ENCODE results near the gene HTR5A.

HTR5A gene

GRCh38 chr7:155073922-155074321 lies 3.8 kb downstream of the HTR5A start:
- H3K4me3 ChIP-seq (ENCODE audit: control insufficient read depth, low read depth, low read length): no peak overlapping the region
- no peak for DNase-seq (ENCODE audit: low read depth)
- TF ChIP-seq CTCF (conservative IDR thresholded peaks at IDR 0.05; ENCODE audit: control insufficient read depth, insufficient read depth, low read depth, low read length): no peak

- DNase-seq (ENCODE audit: low read depth): no peak
- no peak overlapping the region for H3K4me3 ChIP-seq (ENCODE audit: control insufficient read depth, low read depth, low read length)
- no peak for TF ChIP-seq CTCF (conservative IDR thresholded peaks at IDR 0.05; ENCODE audit: control insufficient read depth, insufficient read depth, low read depth, low read length)
Observed at GRCh38 chr7:155084021-155084420, 13.9 kb downstream of the HTR5A start.

GRCh38 chr7:155084969-155085368 lies 14.8 kb downstream of the HTR5A start:
- no peak overlapping the region for H3K4me3 ChIP-seq (ENCODE audit: control insufficient read depth, low read depth, low read length)
- TF ChIP-seq CTCF (conservative IDR thresholded peaks at IDR 0.05; ENCODE audit: control insufficient read depth, insufficient read depth, low read depth, low read length): no peak
- DNase-seq (ENCODE audit: low read depth): no peak

GRCh38 chr7:155090684-155091083 lies 20.6 kb downstream of the HTR5A start:
- no peak for TF ChIP-seq CTCF (conservative IDR thresholded peaks at IDR 0.05; ENCODE audit: control insufficient read depth, insufficient read depth, low read depth, low read length)
- DNase-seq (ENCODE audit: low read depth): no peak
- no peak overlapping the region for H3K4me3 ChIP-seq (ENCODE audit: control insufficient read depth, low read depth, low read length)

- DNase-seq (ENCODE audit: low read depth): no peak
- no peak overlapping the region for H3K4me3 ChIP-seq (ENCODE audit: control insufficient read depth, low read depth, low read length)
- TF ChIP-seq CTCF (conservative IDR thresholded peaks at IDR 0.05; ENCODE audit: control insufficient read depth, insufficient read depth, low read depth, low read length): no peak
Observed at GRCh38 chr7:155093596-155093995, 23.5 kb downstream of the HTR5A start.

GRCh38 chr7:155094636-155095135 lies 24.6 kb downstream of the HTR5A start:
- TF ChIP-seq CTCF (conservative IDR thresholded peaks at IDR 0.05; ENCODE audit: control insufficient read depth, insufficient read depth, low read depth, low read length): no peak
- no peak for DNase-seq (ENCODE audit: low read depth)
- H3K4me3 ChIP-seq (ENCODE audit: control insufficient read depth, low read depth, low read length): no peak overlapping the region

- DNase-seq (ENCODE audit: low read depth): no peak
- no peak overlapping the region for H3K4me3 ChIP-seq (ENCODE audit: control insufficient read depth, low read depth, low read length)
- no peak for TF ChIP-seq CTCF (conservative IDR thresholded peaks at IDR 0.05; ENCODE audit: control insufficient read depth, insufficient read depth, low read depth, low read length)
Observed at GRCh38 chr7:155097338-155097737, 27.2 kb downstream of the HTR5A start.

Measured in fibroblast of mammary gland (primary cell).